GM12865 (cell line): ENCODE results near the gene MARK4.

Experiments
- DNase-seq: peaks from one replicate; pipeline ENCODE4 v3.0.0; 2010; ENCODE audit warnings: low read depth
- H3K4me3 ChIP-seq: 2 replicates; pipeline ENCODE4 v1.5.1; 2011; ENCODE audit warnings: mild to moderate bottlenecking, low read depth, low read length, control low read depth
- CTCF ChIP-seq: IDR thresholded peaks from 2 replicates; pipeline ENCODE4 v1.5.1; 2011; ENCODE audit warnings: low read length, control low read depth, low read depth, inconsistent platforms; ENCODE audit not compliant: insufficient read depth; ENCODE audit errors: missing control alignments

Gene MARK4

GRCh38 chr19:45354241-45354842 is 103.3 kb downstream of the MARK4 start:
- no peak for TF ChIP-seq CTCF
- H3K4me3 ChIP-seq = no peak overlapping the region
- no peak for DNase-seq
